Neural progenitor cell (in vitro differentiated cells): Measurements from ENCODE around the gene RFPL3.

Source experiments
- EZH2 ChIP-seq: fragments of 200-600 bp; sonication (generic); IDR thresholded peaks from 2 replicates; pipeline ENCODE4 v1.6.1; 2017; ENCODE audit warnings: antibody characterized with exemption, mild to moderate bottlenecking, moderate library complexity
- TF ChIP-seq, protein P1 (sequence below): fragments of 200-600 bp; sonication (generic); IDR thresholded peaks from 2 replicates; pipeline ENCODE4 v1.5.1; 2017; ENCODE audit warnings: antibody characterized with exemption, mild to moderate bottlenecking

DNA sequence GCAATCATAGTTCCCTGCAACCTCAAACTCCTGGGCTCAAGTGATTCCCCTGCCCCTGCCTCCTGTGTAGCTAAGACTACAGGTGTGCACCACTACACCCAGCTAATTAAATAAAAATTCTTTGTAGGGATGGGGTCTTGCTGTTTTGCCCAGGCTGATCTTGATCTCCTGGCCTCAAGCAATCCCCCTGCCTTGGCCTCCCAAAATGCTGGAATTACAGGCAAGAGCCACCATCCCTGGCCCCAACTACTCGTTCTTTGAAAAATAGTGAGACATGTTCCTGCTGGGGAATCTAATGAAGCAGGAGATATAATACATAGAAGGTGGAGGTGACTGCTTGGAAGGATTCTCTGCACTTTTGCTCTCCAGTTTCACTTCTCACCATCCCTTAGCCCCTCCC is 40.1 kb upstream of the RFPL3 start:
- TF ChIP-seq, protein P1, sequence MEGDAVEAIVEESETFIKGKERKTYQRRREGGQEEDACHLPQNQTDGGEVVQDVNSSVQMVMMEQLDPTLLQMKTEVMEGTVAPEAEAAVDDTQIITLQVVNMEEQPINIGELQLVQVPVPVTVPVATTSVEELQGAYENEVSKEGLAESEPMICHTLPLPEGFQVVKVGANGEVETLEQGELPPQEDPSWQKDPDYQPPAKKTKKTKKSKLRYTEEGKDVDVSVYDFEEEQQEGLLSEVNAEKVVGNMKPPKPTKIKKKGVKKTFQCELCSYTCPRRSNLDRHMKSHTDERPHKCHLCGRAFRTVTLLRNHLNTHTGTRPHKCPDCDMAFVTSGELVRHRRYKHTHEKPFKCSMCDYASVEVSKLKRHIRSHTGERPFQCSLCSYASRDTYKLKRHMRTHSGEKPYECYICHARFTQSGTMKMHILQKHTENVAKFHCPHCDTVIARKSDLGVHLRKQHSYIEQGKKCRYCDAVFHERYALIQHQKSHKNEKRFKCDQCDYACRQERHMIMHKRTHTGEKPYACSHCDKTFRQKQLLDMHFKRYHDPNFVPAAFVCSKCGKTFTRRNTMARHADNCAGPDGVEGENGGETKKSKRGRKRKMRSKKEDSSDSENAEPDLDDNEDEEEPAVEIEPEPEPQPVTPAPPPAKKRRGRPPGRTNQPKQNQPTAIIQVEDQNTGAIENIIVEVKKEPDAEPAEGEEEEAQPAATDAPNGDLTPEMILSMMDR = no peak
- no peak for TF ChIP-seq EZH2
